HepG2 (cell line): Measurements from ENCODE around the gene ZSCAN32. TPM values are rescaled to one million over a fixed set of nuclear protein-coding genes. Genes with fewer than 3 reads are reported as not detected.

ENCODE experiments used
- ATAC-seq: fragments of 200-7000 bp; cut with Tn5 transposase; 3 replicates; pipeline ENCODE4 v1.9.1; 2020; ENCODE audit warnings: mild to moderate bottlenecking, moderate library complexity
- BruUV-seq: library from RNA; stranded (reverse); fragments of 400-500 nt; replicated peaks from 2 replicates; lab custom pipeline; 2021; lab: Mats Ljungman, UMichigan
- CTCF ChIA-PET: fragments of 300-600 bp; formaldehyde crosslinking; extraction: SDS; loops from one replicate; lab custom pipeline; 2021; ENCODE audit warnings: low total read pairs, inconsistent platforms, low intra/inter-chr PET ratio; lab: Yijun Ruan, JAX
- POLR2A ChIA-PET: fragments of 350-600 bp; sonication (Branson Sonifier 250); formaldehyde crosslinking; loops from one replicate; lab custom pipeline; 2020; ENCODE audit warnings: antibody characterized with exemption, inconsistent platforms; lab: Yijun Ruan, JAX
- DNase-seq: peaks from one replicate; pipeline ENCODE4 v3.0.0-alpha.2; 2015; ENCODE audit warnings: low spot score
- FAIRE-seq: peaks from 3 replicates; lab custom pipeline; 2011; peaks lifted over from hg19 to GRCh38; lab: Jason Lieb, UNC
- H2AFZ ChIP-seq: one replicate; pipeline ENCODE4 v1.6.1; 2011; ENCODE audit warnings: low read length, inconsistent platforms
- H3K27ac ChIP-seq: fragments of 300-600 bp; 3 replicates; pipeline ENCODE4 v1.8.0; 2011; ENCODE audit warnings: mixed run types, mild to moderate bottlenecking, mixed read lengths, low read length, inconsistent platforms; ENCODE audit not compliant: insufficient read depth; ENCODE audit errors: extremely low read length
- H3K27me3 ChIP-seq, 2 experiments: fragments of 200-600 bp in 1 of 2; 2 replicates in 1 of 2; 3 replicates in 1 of 2; pipeline versions ENCODE4 v1.6.0 to v1.8.0; 2011; ENCODE audit warnings: low read length in 2 of 2, mild to moderate bottlenecking in 2 of 2, moderate library complexity in 2 of 2, inconsistent platforms in 1 of 2; ENCODE audit not compliant: insufficient read depth in 2 of 2, control insufficient read depth in 1 of 2
- H3K36me3 ChIP-seq, 2 experiments: fragments of 200-600 bp in 1 of 2; replicated peaks in 1 of 2; 2 replicates in 1 of 2; 3 replicates in 1 of 2; pipeline versions ENCODE4 v1.5.1 to v1.8.0; 2011; ENCODE audit warnings: low read length in 2 of 2, inconsistent platforms in 1 of 2; ENCODE audit not compliant: insufficient read depth in 2 of 2, control insufficient read depth in 1 of 2
- H3K4me1 ChIP-seq: 2 replicates; pipeline ENCODE4 v1.5.1; 2012; ENCODE audit warnings: low read length, inconsistent platforms; ENCODE audit not compliant: insufficient read depth
- H3K4me2 ChIP-seq: 2 replicates; pipeline ENCODE4 v1.6.0; 2011; ENCODE audit warnings: low read depth, low read length, inconsistent platforms
- H3K4me3 ChIP-seq, 3 experiments: fragments of 200-600 bp in 1 of 3; sonication (generic), shearing (Covaris generic) in 1 of 3; replicated peaks in 1 of 3; 2 replicates each; pipeline ENCODE4 v1.5.1; 2011 to 2016; ENCODE audit warnings: low read length in 3 of 3, inconsistent platforms in 2 of 3, low read depth in 2 of 3, mild to moderate bottlenecking in 2 of 3, control low read depth in 1 of 3, mixed read lengths in 1 of 3; ENCODE audit not compliant: insufficient read depth in 1 of 3
- H3K79me2 ChIP-seq: one replicate; pipeline ENCODE4 v1.6.1; 2011; ENCODE audit warnings: low read length, inconsistent platforms; ENCODE audit not compliant: insufficient read depth
- H3K9ac ChIP-seq: 2 replicates; pipeline ENCODE4 v1.6.0; 2011; ENCODE audit warnings: mild to moderate bottlenecking, low read depth, low read length, inconsistent platforms; ENCODE audit not compliant: insufficient read depth
- H3K9me3 ChIP-seq: 2 replicates; pipeline ENCODE4 v1.5.1; 2012; ENCODE audit warnings: mild to moderate bottlenecking, low read length
- H4K20me1 ChIP-seq: 2 replicates; pipeline ENCODE4 v1.6.0; 2011; ENCODE audit warnings: inconsistent platforms, mild to moderate bottlenecking, low read length, moderate library complexity; ENCODE audit not compliant: insufficient read depth
- ASH2L ChIP-seq: fragments of 300-600, 200-600 bp; sonication (generic); IDR thresholded peaks from 2 replicates; pipeline ENCODE4 v1.7.0; 2017; ENCODE audit warnings: low read depth, mild to moderate bottlenecking, moderate library complexity, mixed read lengths, low read length; ENCODE audit not compliant: insufficient read length
- BCL6 ChIP-seq: IDR thresholded peaks from 2 replicates; pipeline ENCODE4 v1.6.1; 2016; ENCODE audit warnings: missing genetic modification reagents, missing compliant biosample characterization
- HOXA9 ChIP-seq: sonication (generic); formaldehyde crosslinking; IDR thresholded peaks from 2 replicates; pipeline ENCODE4 v1.8.1; 2022; ENCODE audit warnings: missing genetic modification reagents, mild to moderate bottlenecking, moderate library complexity, borderline replicate concordance
- HOXD1 ChIP-seq: sonication (generic); formaldehyde crosslinking; IDR thresholded peaks from 2 replicates; pipeline ENCODE4 v1.5.0; 2020; ENCODE audit warnings: missing genetic modification reagents
- IRX3 ChIP-seq: sonication (generic); formaldehyde crosslinking; IDR thresholded peaks from 2 replicates; pipeline ENCODE4 v1.8.1; 2023; ENCODE audit warnings: mild to moderate bottlenecking, low read depth, missing genetic modification reagents, borderline replicate concordance
- MEF2D ChIP-seq: sonication (generic); formaldehyde crosslinking; IDR thresholded peaks from 2 replicates; pipeline ENCODE4 v1.5.1; 2020; ENCODE audit warnings: mild to moderate bottlenecking, missing genetic modification reagents
- MTA1 ChIP-seq: sonication (generic); formaldehyde crosslinking; IDR thresholded peaks from 2 replicates; pipeline ENCODE4 v1.4.0; 2020; ENCODE audit warnings: missing genetic modification reagents, mild to moderate bottlenecking, borderline replicate concordance
- PAF1 ChIP-seq: IDR thresholded peaks from 2 replicates; pipeline ENCODE4 v1.6.1; 2016; ENCODE audit warnings: missing genetic modification reagents, missing compliant biosample characterization
- TCF7L2 ChIP-seq: IDR thresholded peaks from 2 replicates; pipeline ENCODE4 v1.6.1; 2011; ENCODE audit warnings: mild to moderate bottlenecking, low read depth, low read length, moderate library complexity
- ZFP1 ChIP-seq: IDR thresholded peaks from 2 replicates; pipeline ENCODE4 v1.6.1; 2016
- ZNF235 ChIP-seq: sonication (generic); formaldehyde crosslinking; IDR thresholded peaks from 2 replicates; pipeline ENCODE4 v1.8.1; 2023; ENCODE audit warnings: mild to moderate bottlenecking, missing genetic modification reagents, borderline replicate concordance
- ZNF280B ChIP-seq: sonication (generic); formaldehyde crosslinking; IDR thresholded peaks from 2 replicates; pipeline ENCODE4 v1.5.0; 2020; ENCODE audit warnings: missing genetic modification reagents, mild to moderate bottlenecking, borderline replicate concordance
- ZNF615 ChIP-seq: sonication (generic); formaldehyde crosslinking; IDR thresholded peaks from 2 replicates; pipeline ENCODE4 v1.5.0; 2020; ENCODE audit warnings: mild to moderate bottlenecking, missing genetic modification reagents, borderline replicate concordance
- WGBS: methylation state at CpG from one replicate; pipeline ENCODE4 v1.1.6; 2017; ENCODE audit warnings: low lambda C conversion rate; 5-methylcytosine and 5-hydroxymethylcytosine counted together
- in situ Hi-C: cut with HindIII; loops from 2 replicates; pipeline ENCODE4 v1.10.0; 2017; ENCODE audit warnings: low pct_unique_long_range_greater_than_20kb; ENCODE audit not compliant: extremely low pct_ligation_motif_present
- intact Hi-C: fragments of 100-400 bp; cut with micrococcal nuclease; formaldehyde crosslinking; loops from one replicate; pipeline ENCODE4 v1.10.0; 2022; ENCODE audit not compliant: unreplicated experiment
- polyA plus RNA-seq, 8 experiments: library from polyadenylated mRNA; depleted of rRNA in 3 of 8; stranded (reverse) in 7 of 8; unstranded in 1 of 8; fragments of >200 nt; fragmentation: Illumina TruSeq in 4 of 8; extraction: Trizol in 4 of 8; gene quantifications; 2 replicates each; pipeline versions ENCODE4 v1.2.1 to v1.2.3, GENCODE V29; 2011 to 2016; ENCODE audit warnings: low read depth in 4 of 8, missing spikeins in 1 of 8, mixed read lengths in 1 of 8; ENCODE audit not compliant: insufficient read depth in 1 of 8
- total RNA-seq, 5 experiments: library from RNA; depleted of rRNA; stranded (reverse); fragments of >200 nt; fragmentation: Illumina TruSeq; extraction: Trizol; gene quantifications; 2 replicates each; pipeline ENCODE4 v1.2.3, GENCODE V29; 2016; ENCODE audit warnings: low read depth in 1 of 5
- TF ChIP-seq, protein P1 (sequence below): IDR thresholded peaks from 2 replicates; pipeline ENCODE4 v1.4.0; 2020; ENCODE audit warnings: mild to moderate bottlenecking, missing genetic modification reagents

The ZSCAN32 gene
- total and polyA plus RNA-seq, 2 of the 13 experiments (the other 11 are each of a cell fraction or from before 2014, with no cell fraction given) = 10.7 to 12.8 TPM

- TF ChIP-seq HOXA9 (CRISPR knock-in tag) (no peak), BCL6 (CRISPR knock-in tag) (no peak)
- no TSS peak for BruUV-seq
- 54% methylated on average over 13 of the region's 13 CpGs for WGBS
- Histone ChIP-seq H3K4me1 (no peaks in the 10 kb centered on the region), H3K4me2 (no peak overlapping the region), H2AFZ (no peak overlapping the region), H3K36me3 (no peaks in the 10 kb centered on the region), H3K27me3 (peaks cover 0 to 8% of the 10 kb centered on the region in 2 experiments; a peak in 2 of 5 replicates), H3K79me2 (no peaks in the 10 kb centered on the region), H3K4me3 (no peak overlapping the region), H4K20me1 (no peaks in the 10 kb centered on the region), H3K9me3 (no peaks in the 10 kb centered on the region), H3K27ac (no peak overlapping the region), H3K9ac (no peak overlapping the region)
- intact Hi-C loops (no loop called here), in situ Hi-C loops (no loop called here)
- ATAC-seq = no peak
- no peak for FAIRE-seq
- no peak for DNase-seq
- POLR2A ChIA-PET = no interaction called here
- CTCF ChIA-PET = no interaction called here
Measured at GRCh38 chr16:3349175-3349574, 51.6 kb downstream of the ZSCAN32 start.

DNA sequence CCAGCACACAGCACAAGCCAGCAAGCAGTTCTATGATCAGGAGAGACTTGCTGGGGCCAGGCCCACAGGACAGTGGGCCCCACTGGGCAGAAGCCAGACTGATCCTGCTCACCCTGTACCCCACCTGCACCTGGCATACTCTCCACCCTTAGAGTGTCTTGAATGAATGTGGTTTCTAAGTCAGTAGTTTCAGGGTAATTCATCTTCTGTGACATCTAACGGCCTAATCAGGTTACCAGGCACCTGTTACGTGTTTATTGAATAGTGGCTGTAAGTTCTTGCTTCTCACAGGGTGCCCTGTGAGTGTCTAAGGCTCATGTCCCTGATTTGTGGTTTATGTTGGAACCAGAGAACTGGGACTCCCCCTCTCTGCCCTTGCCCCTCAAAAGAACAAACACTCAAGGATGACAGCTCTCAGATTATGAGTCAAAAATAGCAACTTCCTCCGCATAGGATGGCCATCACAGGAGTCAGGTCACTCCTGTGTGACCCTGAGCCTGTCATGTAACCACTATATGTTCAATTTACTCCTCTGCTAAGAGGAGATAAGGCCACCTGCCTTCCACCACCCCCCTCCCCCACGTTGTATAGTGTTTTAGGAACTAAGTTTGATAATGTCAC lies 52.1 kb downstream of the ZSCAN32 start:
- WGBS = 0% methylated on average over 3 of the region's 4 CpGs
- no peak for DNase-seq
- CTCF ChIA-PET = no interaction called here
- intact Hi-C loops (no loop called here), in situ Hi-C loops (no loop called here)
- Histone ChIP-seq H4K20me1 (no peaks in the 10 kb centered on the region), H3K4me1 (no peaks in the 10 kb centered on the region), H3K4me2 (no peak overlapping the region), H2AFZ (no peak overlapping the region), H3K27ac (no peak overlapping the region), H3K27me3 (peaks cover 0 to 8% of the 10 kb centered on the region in 2 experiments; a peak in 2 of 5 replicates), H3K4me3 (no peak overlapping the region), H3K79me2 (no peaks in the 10 kb centered on the region), H3K36me3 (no peaks in the 10 kb centered on the region), H3K9ac (no peak overlapping the region), H3K9me3 (no peaks in the 10 kb centered on the region)
- no TSS peak for BruUV-seq
- POLR2A ChIA-PET = no interaction called here
- ATAC-seq = no peak
- FAIRE-seq = no peak
- TF ChIP-seq, protein P1, sequence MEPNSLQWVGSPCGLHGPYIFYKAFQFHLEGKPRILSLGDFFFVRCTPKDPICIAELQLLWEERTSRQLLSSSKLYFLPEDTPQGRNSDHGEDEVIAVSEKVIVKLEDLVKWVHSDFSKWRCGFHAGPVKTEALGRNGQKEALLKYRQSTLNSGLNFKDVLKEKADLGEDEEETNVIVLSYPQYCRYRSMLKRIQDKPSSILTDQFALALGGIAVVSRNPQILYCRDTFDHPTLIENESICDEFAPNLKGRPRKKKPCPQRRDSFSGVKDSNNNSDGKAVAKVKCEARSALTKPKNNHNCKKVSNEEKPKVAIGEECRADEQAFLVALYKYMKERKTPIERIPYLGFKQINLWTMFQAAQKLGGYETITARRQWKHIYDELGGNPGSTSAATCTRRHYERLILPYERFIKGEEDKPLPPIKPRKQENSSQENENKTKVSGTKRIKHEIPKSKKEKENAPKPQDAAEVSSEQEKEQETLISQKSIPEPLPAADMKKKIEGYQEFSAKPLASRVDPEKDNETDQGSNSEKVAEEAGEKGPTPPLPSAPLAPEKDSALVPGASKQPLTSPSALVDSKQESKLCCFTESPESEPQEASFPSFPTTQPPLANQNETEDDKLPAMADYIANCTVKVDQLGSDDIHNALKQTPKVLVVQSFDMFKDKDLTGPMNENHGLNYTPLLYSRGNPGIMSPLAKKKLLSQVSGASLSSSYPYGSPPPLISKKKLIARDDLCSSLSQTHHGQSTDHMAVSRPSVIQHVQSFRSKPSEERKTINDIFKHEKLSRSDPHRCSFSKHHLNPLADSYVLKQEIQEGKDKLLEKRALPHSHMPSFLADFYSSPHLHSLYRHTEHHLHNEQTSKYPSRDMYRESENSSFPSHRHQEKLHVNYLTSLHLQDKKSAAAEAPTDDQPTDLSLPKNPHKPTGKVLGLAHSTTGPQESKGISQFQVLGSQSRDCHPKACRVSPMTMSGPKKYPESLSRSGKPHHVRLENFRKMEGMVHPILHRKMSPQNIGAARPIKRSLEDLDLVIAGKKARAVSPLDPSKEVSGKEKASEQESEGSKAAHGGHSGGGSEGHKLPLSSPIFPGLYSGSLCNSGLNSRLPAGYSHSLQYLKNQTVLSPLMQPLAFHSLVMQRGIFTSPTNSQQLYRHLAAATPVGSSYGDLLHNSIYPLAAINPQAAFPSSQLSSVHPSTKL (CRISPR knock-in tag) = no peak
- TF ChIP-seq ZFP1 (CRISPR knock-in tag) (no peak), IRX3 (CRISPR knock-in tag) (no peak), HOXD1 (CRISPR knock-in tag) (no peak), ZNF615 (CRISPR knock-in tag) (no peak), ZNF280B (CRISPR knock-in tag) (no peak), MTA1 (no peak), TCF7L2 (no peak), PAF1 (no peak), ASH2L (no peak), ZNF235 (CRISPR knock-in tag) (no peak), MEF2D (CRISPR knock-in tag) (no peak)
